BJ (cell line): ENCODE results near the gene DAB2IP. TPM values are rescaled to one million over a fixed set of nuclear protein-coding genes. Genes with fewer than 3 reads are reported as not detected.

Experiments used
- CTCF ChIA-PET: fragments of 350-600 bp; formaldehyde crosslinking; extraction: SDS; loops from one replicate; lab custom pipeline; 2021; ENCODE audit warnings: antibody characterized with exemption, inconsistent platforms; lab: Yijun Ruan, JAX
- POLR2A ChIA-PET: fragments of 300-600 bp; sonication (Branson Sonifier 250); formaldehyde crosslinking; extraction: SDS; loops from one replicate; lab custom pipeline; 2021; ENCODE audit warnings: antibody characterized with exemption; lab: Charles Lee
- DNase-seq: peaks from one replicate; pipeline ENCODE4 v3.0.0-alpha.2; 2011; ENCODE audit warnings: low read depth
- H3K27me3 ChIP-seq: 2 replicates; pipeline ENCODE4 v1.6.0; 2011; ENCODE audit warnings: low read length; ENCODE audit not compliant: control insufficient read depth, insufficient read depth
- H3K36me3 ChIP-seq: 2 replicates; pipeline ENCODE4 v1.5.1; 2011; ENCODE audit warnings: low read length; ENCODE audit not compliant: control insufficient read depth, insufficient read depth
- H3K4me3 ChIP-seq: 2 replicates; pipeline ENCODE4 v1.5.1; 2011; ENCODE audit warnings: low read depth, mild to moderate bottlenecking, control low read depth, low read length
- CTCF ChIP-seq: IDR thresholded peaks from 2 replicates; pipeline ENCODE4 v1.5.1; 2011; ENCODE audit warnings: low read depth, mild to moderate bottlenecking, control low read depth, inconsistent platforms, low read length, moderate library complexity; ENCODE audit not compliant: insufficient read depth
- polyA plus RNA-seq: library from polyadenylated mRNA; depleted of rRNA; stranded (reverse); fragments of >200 nt; gene quantifications from 2 replicates; pipeline ENCODE4 v1.2.3, GENCODE V29; 2011

DAB2IP gene
- polyA plus RNA-seq, 1 experiment: 38.1 TPM

- Histone ChIP-seq H3K36me3 (no peaks in the 10 kb centered on the region), H3K27me3 (no peaks in the 10 kb centered on the region; the same call in 1 of the 2 replicates), H3K4me3 (no peak overlapping the region; the same call in 1 of the 2 replicates)
- DNase-seq: no peak
- POLR2A ChIA-PET: interaction anchor here (0.7 kb wide), 1 partner anchor 9 kb away, joined by 3 read pairs; no protein-coding TSS in a partner anchor
- TF ChIP-seq CTCF: no peak
- CTCF ChIA-PET: no interaction called here
These were observed 483 bp upstream of the DAB2IP start for GRCh38 chr9:121651008-121651294.

DNA sequence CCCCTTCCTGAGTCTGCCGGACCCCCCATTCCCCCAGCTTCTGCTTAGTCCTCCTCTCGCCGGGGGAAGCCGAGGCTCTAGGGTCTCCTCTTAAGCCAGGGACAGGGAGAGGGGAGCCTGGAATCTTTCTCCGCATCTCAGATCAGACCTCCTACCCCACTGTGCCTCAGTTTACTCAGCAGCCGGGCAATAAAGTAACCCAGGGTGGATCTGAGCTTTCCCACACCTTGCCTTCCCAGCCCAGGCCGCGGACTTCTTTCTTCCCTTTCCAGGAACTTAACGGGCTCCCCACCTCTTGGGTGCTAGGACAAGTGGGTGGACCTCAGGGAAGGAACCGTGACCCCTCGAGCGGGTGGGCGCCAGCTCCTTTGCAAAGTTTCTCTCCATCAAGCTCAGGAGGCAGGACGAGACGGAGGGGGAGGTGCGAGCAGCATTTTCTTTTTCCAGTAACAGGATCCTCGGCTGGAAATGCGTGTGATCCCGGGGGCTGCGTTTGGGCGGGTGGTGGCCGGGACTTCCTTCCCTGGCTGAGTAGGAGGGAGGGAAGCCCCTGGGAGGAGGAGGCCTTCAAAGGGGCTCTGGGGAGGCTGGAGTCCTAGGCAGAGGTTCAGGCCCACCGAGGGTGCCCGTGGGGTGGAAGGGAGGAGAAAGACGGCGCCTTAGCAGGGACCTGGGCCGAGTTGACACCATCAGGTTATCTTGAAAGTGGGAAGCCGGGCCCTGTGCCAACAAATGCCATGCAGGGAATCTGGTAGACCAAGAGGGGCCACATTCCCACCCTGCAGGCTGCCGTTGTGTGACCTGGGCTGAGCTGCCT is 795 bp downstream of the DAB2IP start:
- CTCF ChIA-PET: interaction anchor here (0.7 to 1.0 kb wide), 2 partner anchors 17 to 107 kb away, joined by 3 read pairs; no protein-coding TSS in a partner anchor
- Histone ChIP-seq H3K4me3 (peak overlapping the region; percentile 49), H3K27me3 (no peaks in the 10 kb centered on the region; the same call in none of the 2 replicates), H3K36me3 (no peaks in the 10 kb centered on the region; the same call in 1 of the 2 replicates)
- TF ChIP-seq CTCF: no peak
- POLR2A ChIA-PET: no interaction called here
- no peak for DNase-seq

DNA sequence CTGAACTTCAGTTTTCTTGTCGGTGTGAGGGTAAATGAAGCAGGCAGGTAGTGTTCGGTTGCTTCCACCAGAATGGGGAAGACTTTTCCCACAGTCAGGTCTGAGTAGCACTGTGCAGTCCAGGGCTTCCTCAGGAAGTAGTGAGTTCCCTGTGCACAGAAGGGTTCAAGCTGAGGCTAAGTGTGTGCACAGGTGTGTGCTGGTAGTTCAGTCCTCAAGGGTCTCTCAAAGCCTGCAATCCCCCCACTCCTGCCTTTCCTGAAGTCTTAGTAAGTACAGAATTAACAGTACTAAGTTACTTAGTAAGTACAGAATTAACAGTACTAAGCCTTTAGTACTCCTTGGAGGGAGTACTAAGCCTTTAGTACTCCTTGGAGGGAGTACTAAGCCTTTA is 1.4 kb downstream of the DAB2IP start:
- ChIA-PET POLR2A (no interaction called here), CTCF (interaction anchor here (1.2 kb wide), 1 partner anchor 103 kb away, joined by 3 read pairs; no protein-coding TSS in a partner anchor)
- peak overlapping the region; percentile 49 for H3K4me3 ChIP-seq
- H3K27me3 ChIP-seq: no peaks in the 10 kb centered on the region; the same call in none of the 2 replicates
- TF ChIP-seq CTCF: no peak
- no peak for DNase-seq
- no peaks in the 10 kb centered on the region; the same call in 1 of the 2 replicates for H3K36me3 ChIP-seq

GRCh38 chr9:121654499-121655140 is 3.2 kb downstream of the DAB2IP start:
- H3K4me3 ChIP-seq: no peak overlapping the region
- H3K36me3 ChIP-seq: no peaks in the 10 kb centered on the region; the same call in 1 of the 2 replicates
- ChIA-PET POLR2A (no interaction called here), CTCF (interaction anchor here (1.7 to 2.3 kb wide), 2 partner anchors 17 to 29 kb away, joined by 4 to 13 read pairs; no protein-coding TSS in a partner anchor)
- no peak for DNase-seq
- H3K27me3 ChIP-seq: no peaks in the 10 kb centered on the region; the same call in none of the 2 replicates
- TF ChIP-seq CTCF: no peak

GRCh38 chr9:121655231-121655755 is 3.9 kb downstream of the DAB2IP start:
- ChIA-PET POLR2A (no interaction called here), CTCF (interaction anchor here (0.7 to 2.3 kb wide), 2 partner anchors 25 to 28 kb away, joined by 3 to 13 read pairs; no protein-coding TSS in a partner anchor)
- H3K27me3 ChIP-seq: no peaks in the 10 kb centered on the region; the same call in none of the 2 replicates
- no peak overlapping the region for H3K4me3 ChIP-seq
- H3K36me3 ChIP-seq: no peaks in the 10 kb centered on the region; the same call in 1 of the 2 replicates
- DNase-seq: no peak
- no peak for TF ChIP-seq CTCF
